Right cardiac atrium (tissue), 5 donors: ENCODE results near the gene GRM4. TPM values are rescaled to one million over a fixed set of nuclear protein-coding genes. Genes with fewer than 3 reads are reported as not detected.

Source experiments
- ATAC-seq, 2 donors: fragments of 200-7000 bp; cut with Tn5 transposase; one replicate each; pipeline versions ENCODE4 v1.8.0 to v1.9.1; 2020; ENCODE audit warnings: moderate library complexity in 2 of 2, mild to moderate bottlenecking in 1 of 2
- DNase-seq, 3 donors: peaks; one replicate each; pipeline ENCODE4 v3.0.0-alpha.2; 2020
- H3K27ac ChIP-seq: one replicate; pipeline ENCODE4 v1.5.1; 2013; ENCODE audit warnings: mild to moderate bottlenecking, low read length, control low read depth, moderate library complexity
- H3K27me3 ChIP-seq: one replicate; pipeline ENCODE4 v1.6.1; 2013; ENCODE audit not compliant: control insufficient read depth, insufficient read depth
- H3K4me1 ChIP-seq: one replicate; pipeline ENCODE4 v1.6.1; 2013; ENCODE audit warnings: low read length; ENCODE audit not compliant: control insufficient read depth, insufficient read depth
- H3K4me3 ChIP-seq: one replicate; pipeline ENCODE4 v1.5.1; 2013; ENCODE audit warnings: low read length, control low read depth
- H3K9me3 ChIP-seq: one replicate; pipeline ENCODE4 v1.6.1; 2013; ENCODE audit warnings: low read length; ENCODE audit not compliant: control insufficient read depth
- WGBS: extraction: QIAGEN DNeasy Blood & Tissue Kit; methylation state at CpG from one replicate; pipeline ENCODE4 v1.1.7; 2013; 5-methylcytosine and 5-hydroxymethylcytosine counted together
- intact Hi-C, 4 donors: fragments of 100-400 bp; cut with DNase I; formaldehyde crosslinking; loops; one replicate each; pipeline versions ENCODE4 v1.11.0 to v1.14.0; 2022 to 2023
- polyA plus RNA-seq: library from polyadenylated mRNA; stranded (reverse); fragments of 200-250 nt; gene quantifications from one replicate; pipeline ENCODE4 v1.2.3, GENCODE V29; 2013
- total RNA-seq, 4 donors: library from RNA; stranded (reverse); fragmentation: NEBNext Ultra II Directional; extraction: Animal tissue kit (Norgen Biotek cat#: 25700); gene quantifications; one replicate each; pipeline ENCODE4 v1.2.1, GENCODE V29; 2021
- donor health status: healthy with polysubstance abuse.
- donor health status: DM: no; HTN: yes; CAD: no.
- donor health status: DM: no; HTN: no; CAD: no.
- donor health status: DM: no; HTN: yes; CAD: no; lungs with severe emphysema.
- donor health status: DM: yes; HTN: yes; CAD: no.

GRM4 gene
- total and polyA plus RNA-seq, 5 donors, result not detected

DNA sequence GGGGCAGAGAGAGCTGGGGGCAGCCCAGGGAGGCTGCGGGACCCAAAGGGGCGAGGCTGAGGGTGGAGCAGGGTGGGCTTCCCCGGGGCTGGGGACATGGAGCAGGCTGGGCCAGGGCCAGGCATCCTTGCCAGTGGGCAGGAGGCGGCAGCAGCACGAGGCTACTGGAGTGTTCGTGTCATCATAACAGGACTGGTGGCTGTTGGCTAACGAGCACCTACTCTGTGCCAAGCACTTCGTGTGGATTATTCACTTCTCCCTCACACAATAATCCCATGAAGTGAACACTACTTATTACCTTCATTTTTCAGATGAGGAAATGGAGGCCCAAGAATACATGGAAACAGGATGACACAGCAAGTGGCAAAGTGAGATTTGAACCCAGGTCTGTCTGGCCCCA lies 41.7 kb downstream of the GRM4 start:
- intact Hi-C loops, result no loop called here
- no peak overlapping the region for H3K27ac ChIP-seq
- no peaks in the 10 kb centered on the region for H3K9me3 ChIP-seq
- 67% methylated on average over 8 of the region's 8 CpGs for WGBS
- H3K4me1 ChIP-seq, result no peaks in the 10 kb centered on the region
- DNase-seq, result peak in 1 of 3 donors; percentile 23
- no peak overlapping the region for H3K4me3 ChIP-seq
- peak in 1 of 2 donors; percentile 22 for ATAC-seq
- no peaks in the 10 kb centered on the region for H3K27me3 ChIP-seq

DNA sequence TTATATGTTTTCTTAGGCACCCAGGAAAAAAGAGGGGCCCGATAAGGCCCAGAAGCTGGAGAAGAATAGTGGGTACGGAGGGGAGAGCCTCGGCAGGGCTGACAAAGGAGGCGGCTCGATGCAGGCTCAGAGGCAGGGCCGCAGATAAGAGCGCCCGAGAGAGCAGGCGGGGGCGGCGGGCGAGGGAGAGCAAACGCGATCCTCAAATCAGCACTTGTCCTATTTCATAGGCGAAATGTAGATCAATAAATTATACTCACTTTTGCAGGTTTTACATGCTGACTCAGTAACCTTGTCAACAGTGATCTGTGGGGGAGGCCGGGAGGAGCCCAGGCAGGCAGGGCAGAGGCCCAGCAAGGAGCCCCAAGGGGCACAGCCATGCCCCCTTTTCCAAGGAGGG lies 42.6 kb downstream of the GRM4 start:
- no peak overlapping the region for H3K4me3 ChIP-seq
- no peak overlapping the region for H3K27ac ChIP-seq
- WGBS, result 55% methylated on average over 16 of the region's 16 CpGs
- ATAC-seq (no peak), DNase-seq (peak in 1 of 3 donors; percentile 11)
- H3K4me1 ChIP-seq, result no peaks in the 10 kb centered on the region
- H3K9me3 ChIP-seq, result no peaks in the 10 kb centered on the region
- intact Hi-C loops, result no loop called here
- H3K27me3 ChIP-seq, result no peaks in the 10 kb centered on the region

- no peaks in the 10 kb centered on the region for H3K9me3 ChIP-seq
- H3K27me3 ChIP-seq, result no peaks in the 10 kb centered on the region
- WGBS, result 85% methylated on average over 6 of the region's 6 CpGs
- ATAC-seq (no peak), DNase-seq (peak in 1 of 3 donors; percentile 23)
- H3K4me3 ChIP-seq, result no peak overlapping the region
- no peak overlapping the region for H3K27ac ChIP-seq
- intact Hi-C loops, result no loop called here
- no peaks in the 10 kb centered on the region for H3K4me1 ChIP-seq
Measured at GRCh38 chr6:34102696-34103095, 43.2 kb downstream of the GRM4 start.

GRCh38 chr6:34102099-34102656 lies 43.7 kb downstream of the GRM4 start:
- H3K4me3 ChIP-seq, result no peak overlapping the region
- H3K4me1 ChIP-seq, result no peaks in the 10 kb centered on the region
- no peaks in the 10 kb centered on the region for H3K27me3 ChIP-seq
- H3K27ac ChIP-seq, result no peak overlapping the region
- intact Hi-C loops, result no loop called here
- WGBS, result 84% methylated on average over 6 of the region's 6 CpGs
- ATAC-seq, result no peak
- H3K9me3 ChIP-seq, result no peaks in the 10 kb centered on the region
- DNase-seq, result peak in 1 of 3 donors; percentile 11

DNA sequence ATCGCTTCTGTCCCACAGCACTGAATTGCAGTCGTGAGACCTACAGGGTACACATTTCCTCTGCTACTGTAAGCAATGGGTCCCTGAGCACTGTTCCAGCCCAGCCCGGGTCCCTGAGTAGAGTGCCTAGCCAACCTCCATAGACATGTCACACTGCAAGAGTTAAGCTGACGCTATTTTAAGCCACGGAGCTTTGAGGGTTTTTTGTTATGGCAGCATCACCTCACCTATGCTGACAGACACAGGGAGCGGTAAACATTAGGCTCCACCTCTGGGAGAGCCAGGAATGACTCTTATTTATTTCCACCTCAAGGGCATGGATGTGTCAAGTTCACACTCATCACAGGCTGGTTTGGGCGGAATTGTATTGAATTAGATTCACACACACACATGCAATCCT lies 45.1 kb downstream of the GRM4 start:
- no peak for ATAC-seq
- Histone ChIP-seq H3K4me1 (no peaks in the 10 kb centered on the region), H3K27me3 (no peaks in the 10 kb centered on the region), H3K27ac (no peak overlapping the region), H3K9me3 (no peaks in the 10 kb centered on the region), H3K4me3 (no peak overlapping the region)
- DNase-seq, result no peak
- 90% methylated on average over 7 of the region's 7 CpGs for WGBS
- intact Hi-C loops, result no loop called here

DNA sequence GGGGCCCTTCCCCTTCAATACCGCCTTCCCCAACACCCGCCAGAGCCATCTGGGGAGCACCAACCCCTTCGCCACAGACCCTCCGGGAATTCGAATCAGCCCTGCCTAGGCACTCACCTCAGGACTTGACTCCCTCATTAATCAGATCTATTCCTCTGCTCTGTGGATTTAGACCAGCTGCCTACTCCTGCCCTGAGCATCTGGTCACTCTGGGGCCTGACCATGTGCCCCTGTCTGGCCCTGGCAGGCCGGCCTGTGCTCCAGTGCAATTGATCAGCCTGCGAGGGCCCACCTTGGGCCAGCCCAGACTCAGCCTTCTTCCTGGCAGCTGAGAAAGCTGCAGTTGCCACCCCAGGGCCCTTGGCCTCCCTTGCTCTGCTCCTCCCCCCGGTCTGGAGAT lies 46.0 kb downstream of the GRM4 start:
- DNase-seq (peak in 1 of 3 donors; percentile 14), ATAC-seq (no peak)
- Histone ChIP-seq H3K9me3 (no peaks in the 10 kb centered on the region), H3K4me3 (no peak overlapping the region), H3K27me3 (no peaks in the 10 kb centered on the region), H3K27ac (no peak overlapping the region), H3K4me1 (no peaks in the 10 kb centered on the region)
- 89% methylated on average over 8 of the region's 8 CpGs for WGBS
- intact Hi-C loops, result no loop called here

GRCh38 chr6:34098045-34098936 lies 47.6 kb downstream of the GRM4 start:
- Histone ChIP-seq H3K9me3 (no peaks in the 10 kb centered on the region), H3K27ac (no peak overlapping the region), H3K4me3 (no peak overlapping the region), H3K4me1 (no peaks in the 10 kb centered on the region), H3K27me3 (no peaks in the 10 kb centered on the region)
- no peak for ATAC-seq
- DNase-seq, result peak in 1 of 3 donors; percentile 16
- intact Hi-C loops, result no loop called here
- WGBS, result 61% methylated on average over 8 of the region's 8 CpGs

DNA sequence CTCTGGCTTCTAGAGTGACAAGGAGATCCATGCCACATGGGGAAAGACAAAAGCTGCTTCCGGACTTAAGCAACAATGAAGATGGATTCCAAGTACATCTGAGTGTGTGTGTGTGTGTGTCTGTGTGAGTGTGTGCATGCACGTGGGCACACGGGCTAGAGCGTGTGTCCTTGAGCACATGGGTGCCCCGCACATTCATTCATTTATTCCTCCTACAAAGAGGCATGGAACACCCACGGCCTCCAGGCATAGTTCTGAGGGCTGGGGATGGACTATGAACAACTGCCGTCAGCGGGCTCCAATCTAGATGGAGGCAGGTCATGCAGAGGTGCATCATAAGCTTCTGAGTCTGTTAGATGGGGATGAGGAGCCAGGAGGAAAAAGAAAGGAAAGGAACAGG lies 49.1 kb downstream of the GRM4 start:
- WGBS, result 67% methylated on average over 8 of the region's 8 CpGs
- Histone ChIP-seq H3K4me1 (no peaks in the 10 kb centered on the region), H3K9me3 (no peaks in the 10 kb centered on the region), H3K4me3 (no peak overlapping the region), H3K27me3 (no peaks in the 10 kb centered on the region), H3K27ac (no peak overlapping the region)
- intact Hi-C loops, result no loop called here
- ATAC-seq, result no peak
- DNase-seq, result no peak

- intact Hi-C loops, result no loop called here
- Histone ChIP-seq H3K4me3 (no peak overlapping the region), H3K4me1 (no peaks in the 10 kb centered on the region), H3K27me3 (no peaks in the 10 kb centered on the region), H3K9me3 (no peaks in the 10 kb centered on the region), H3K27ac (no peak overlapping the region)
- 45% methylated on average over 5 of the region's 5 CpGs for WGBS
- ATAC-seq (no peak), DNase-seq (no peak)
Measured at GRCh38 chr6:34096193-34096592, 49.7 kb downstream of the GRM4 start.

GRCh38 chr6:34095741-34096140 lies 50.1 kb downstream of the GRM4 start:
- no peaks in the 10 kb centered on the region for H3K9me3 ChIP-seq
- ATAC-seq (no peak), DNase-seq (peak in 1 of 3 donors; percentile 18)
- intact Hi-C loops, result no loop called here
- H3K4me3 ChIP-seq, result no peak overlapping the region
- WGBS, result 52% methylated on average over 10 of the region's 10 CpGs
- H3K27me3 ChIP-seq, result no peaks in the 10 kb centered on the region
- H3K4me1 ChIP-seq, result no peaks in the 10 kb centered on the region
- no peak overlapping the region for H3K27ac ChIP-seq

DNA sequence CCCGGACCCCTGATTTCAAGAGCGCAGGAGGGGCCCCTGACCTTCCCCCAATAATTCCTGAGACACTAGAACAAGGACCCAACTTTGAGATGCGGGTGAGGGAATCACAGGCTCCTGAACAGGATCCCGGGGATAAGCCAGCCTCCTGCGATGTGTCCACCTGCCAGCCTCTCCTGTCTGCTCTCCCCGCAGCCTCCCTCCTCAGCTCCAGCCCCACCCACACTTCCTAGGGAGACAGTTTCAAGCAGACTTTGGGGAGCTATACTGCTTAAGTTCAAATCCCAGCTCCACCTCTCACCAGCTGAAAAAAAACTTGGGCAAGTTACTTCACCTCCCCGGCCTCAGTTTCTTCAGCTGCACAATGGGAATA lies 50.8 kb downstream of the GRM4 start:
- Histone ChIP-seq H3K4me1 (no peaks in the 10 kb centered on the region), H3K27me3 (no peaks in the 10 kb centered on the region), H3K4me3 (no peak overlapping the region), H3K9me3 (no peaks in the 10 kb centered on the region), H3K27ac (no peak overlapping the region)
- ATAC-seq (no peak), DNase-seq (no peak)
- 65% methylated on average over 7 of the region's 7 CpGs for WGBS
- intact Hi-C loops, result no loop called here
